Neuron (in vitro differentiated cells): ENCODE measurements around the gene CD300E.
"Not testable (repeated sequence)": the region's sequence is repeated elsewhere in the genome, so short reads cannot be mapped to it uniquely, and the experiment has no call there.

Experiments
- H2AFZ ChIP-seq: one replicate; pipeline ENCODE4 v1.6.1; 2013; ENCODE audit warnings: low read depth, mild to moderate bottlenecking, inconsistent platforms, low read length, moderate library complexity
- H3K27me3 ChIP-seq: one replicate; pipeline ENCODE4 v1.6.1; 2013; ENCODE audit warnings: low read length; ENCODE audit not compliant: insufficient read depth
- H3K36me3 ChIP-seq: one replicate; pipeline ENCODE4 v1.6.1; 2013; ENCODE audit warnings: low read length; ENCODE audit not compliant: insufficient read depth
- H3K4me1 ChIP-seq: one replicate; pipeline ENCODE4 v1.6.1; 2013; ENCODE audit warnings: low read length; ENCODE audit not compliant: insufficient read depth
- H3K4me3 ChIP-seq: 2 replicates; pipeline ENCODE4 v1.5.1; 2013; ENCODE audit warnings: mild to moderate bottlenecking, low read length, moderate library complexity
- H3K9me3 ChIP-seq: one replicate; pipeline ENCODE4 v1.6.1; 2013; ENCODE audit warnings: low read length

Gene CD300E

GRCh38 chr17:74643826-74644225 is 20.3 kb upstream of the CD300E start:
- peaks cover 13% of the 10 kb centered on the region for H3K27me3 ChIP-seq
- H3K4me1 ChIP-seq: no peaks in the 10 kb centered on the region
- no peak overlapping the region for H2AFZ ChIP-seq
- H3K36me3 ChIP-seq: no peaks in the 10 kb centered on the region
- no peak overlapping the region for H3K4me3 ChIP-seq
- no peaks in the 10 kb centered on the region for H3K9me3 ChIP-seq

- Histone ChIP-seq H3K36me3 (no peaks in the 10 kb centered on the region), H3K9me3 (no peaks in the 10 kb centered on the region), H3K27me3 (peaks cover 7% of the 10 kb centered on the region), H3K4me1 (no peaks in the 10 kb centered on the region), H3K4me3 (no peak overlapping the region), H2AFZ (no peak overlapping the region)
These were observed 19.5 kb upstream of the CD300E start for GRCh38 chr17:74642995-74643394.

- Histone ChIP-seq H3K27me3 (peaks cover 9% of the 10 kb centered on the region), H3K9me3 (no peaks in the 10 kb centered on the region), H2AFZ (no peak overlapping the region), H3K36me3 (no peaks in the 10 kb centered on the region), H3K4me3 (no peak overlapping the region), H3K4me1 (no peaks in the 10 kb centered on the region)
These were observed 19.0 kb upstream of the CD300E start for GRCh38 chr17:74642556-74642955.

- no peaks in the 10 kb centered on the region for H3K36me3 ChIP-seq
- no peaks in the 10 kb centered on the region for H3K9me3 ChIP-seq
- peaks cover 13% of the 10 kb centered on the region for H3K27me3 ChIP-seq
- H3K4me1 ChIP-seq: no peaks in the 10 kb centered on the region
- no peak overlapping the region for H3K4me3 ChIP-seq
- H2AFZ ChIP-seq: no peak overlapping the region
These were observed 18.4 kb upstream of the CD300E start for GRCh38 chr17:74641958-74642298.

- H3K4me3 ChIP-seq: no peak overlapping the region
- no peaks in the 10 kb centered on the region for H3K4me1 ChIP-seq
- peaks cover 13% of the 10 kb centered on the region for H3K27me3 ChIP-seq
- no peak overlapping the region for H2AFZ ChIP-seq
- no peaks in the 10 kb centered on the region for H3K36me3 ChIP-seq
- H3K9me3 ChIP-seq: no peaks in the 10 kb centered on the region
These were observed 17.9 kb upstream of the CD300E start for GRCh38 chr17:74641224-74641957.

GRCh38 chr17:74639704-74640151 is 16.2 kb upstream of the CD300E start:
- H3K4me1 ChIP-seq: peaks cover 5% of the 10 kb centered on the region
- no peaks in the 10 kb centered on the region for H3K9me3 ChIP-seq
- peaks cover 13% of the 10 kb centered on the region for H3K27me3 ChIP-seq
- no peak overlapping the region for H2AFZ ChIP-seq
- H3K36me3 ChIP-seq: no peaks in the 10 kb centered on the region
- H3K4me3 ChIP-seq: no peak overlapping the region

GRCh38 chr17:74637926-74638325 is 14.4 kb upstream of the CD300E start:
- Histone ChIP-seq H3K4me3 (no peak overlapping the region), H2AFZ (no peak overlapping the region), H3K27me3 (peaks cover 13% of the 10 kb centered on the region), H3K36me3 (no peaks in the 10 kb centered on the region), H3K4me1 (peaks cover 5% of the 10 kb centered on the region), H3K9me3 (no peaks in the 10 kb centered on the region)

GRCh38 chr17:74637265-74637664 is 13.7 kb upstream of the CD300E start:
- no peak overlapping the region for H3K4me3 ChIP-seq
- H2AFZ ChIP-seq: no peak overlapping the region
- H3K27me3 ChIP-seq: peaks cover 13% of the 10 kb centered on the region
- H3K36me3 ChIP-seq: no peaks in the 10 kb centered on the region
- peaks cover 5% of the 10 kb centered on the region for H3K4me1 ChIP-seq
- no peaks in the 10 kb centered on the region for H3K9me3 ChIP-seq

- not testable (repeated sequence) for H3K36me3 ChIP-seq, H2AFZ ChIP-seq, H3K9me3 ChIP-seq, H3K4me3 ChIP-seq, H3K4me1 ChIP-seq
- peaks cover 13% of the 10 kb centered on the region for H3K27me3 ChIP-seq
These were observed 13.1 kb upstream of the CD300E start for GRCh38 chr17:74636541-74637085.

- Histone ChIP-seq H3K36me3 (no peaks in the 10 kb centered on the region), H3K27me3 (peaks cover 13% of the 10 kb centered on the region), H2AFZ (no peak overlapping the region), H3K9me3 (no peaks in the 10 kb centered on the region), H3K4me3 (no peak overlapping the region), H3K4me1 (peaks cover 5% of the 10 kb centered on the region)
These were observed 11.9 kb upstream of the CD300E start for GRCh38 chr17:74635418-74635817.

- Histone ChIP-seq H3K4me1 (peaks cover 5% of the 10 kb centered on the region), H3K4me3 (no peak overlapping the region), H3K27me3 (peaks cover 7% of the 10 kb centered on the region), H3K9me3 (no peaks in the 10 kb centered on the region), H2AFZ (no peak overlapping the region), H3K36me3 (no peaks in the 10 kb centered on the region)
These were observed 9.8 kb upstream of the CD300E start for GRCh38 chr17:74633326-74633725.

GRCh38 chr17:74632617-74633016 is 9.1 kb upstream of the CD300E start:
- Histone ChIP-seq H3K4me3 (no peak overlapping the region), H3K4me1 (peaks cover 5% of the 10 kb centered on the region), H3K9me3 (no peaks in the 10 kb centered on the region), H3K36me3 (no peaks in the 10 kb centered on the region), H3K27me3 (peaks cover 4% of the 10 kb centered on the region), H2AFZ (no peak overlapping the region)

GRCh38 chr17:74631468-74632450 is 8.2 kb upstream of the CD300E start:
- Histone ChIP-seq H3K4me1 (peaks cover 5% of the 10 kb centered on the region), H3K36me3 (no peaks in the 10 kb centered on the region), H3K9me3 (no peaks in the 10 kb centered on the region), H3K27me3 (no peaks in the 10 kb centered on the region), H2AFZ (no peak overlapping the region), H3K4me3 (no peak overlapping the region)
